GM12878 (cell line): Measurements from ENCODE around the gene ZSWIM5. TPM values are rescaled to one million over a fixed set of nuclear protein-coding genes. Genes with fewer than 3 reads are reported as not detected.

Experiments
- ATF3 ChIP-seq: IDR thresholded peaks from 2 replicates; pipeline ENCODE4 v1.6.1; 2011; ENCODE audit warnings: low read depth, mild to moderate bottlenecking, low read length, moderate library complexity, borderline replicate concordance; ENCODE audit errors: extremely low read depth
- BACH1 ChIP-seq: fragments of 450-650 bp; IDR thresholded peaks from 2 replicates; pipeline ENCODE4 v1.6.1; 2017; ENCODE audit warnings: mild to moderate bottlenecking, borderline replicate concordance
- BHLHE40 ChIP-seq, 2 experiments: fragments of 450-650 bp in 1 of 2; IDR thresholded peaks; 2 replicates each; pipeline ENCODE4 v1.6.1; 2011 to 2017; ENCODE audit warnings: low read depth in 2 of 2, borderline replicate concordance in 1 of 2, improper control_type of control experiment in 1 of 2, low read length in 1 of 2, mild to moderate bottlenecking in 1 of 2
- CBX3 ChIP-seq: fragments of 200-600 bp; sonication (generic); IDR thresholded peaks from 2 replicates; pipeline ENCODE4 v1.6.1; 2016; ENCODE audit warnings: low read depth, borderline replicate concordance
- DPF2 ChIP-seq: fragments of 450-650 bp; IDR thresholded peaks from 2 replicates; pipeline ENCODE4 v1.6.1; 2017; ENCODE audit warnings: mild to moderate bottlenecking
- E4F1 ChIP-seq: fragments of 450-650 bp; IDR thresholded peaks from 2 replicates; pipeline ENCODE4 v1.6.1; 2018; ENCODE audit warnings: borderline replicate concordance, mild to moderate bottlenecking; ENCODE audit not compliant: partially characterized antibody
- EP300 ChIP-seq, 2 experiments: fragments of 150-350 bp in 1 of 2; IDR thresholded peaks; 2 replicates each; pipeline ENCODE4 v1.6.1; 2011 to 2012; ENCODE audit warnings: low read depth in 2 of 2, low read length in 2 of 2, borderline replicate concordance in 1 of 2, improper control_type of control experiment in 1 of 2, inconsistent platforms in 1 of 2; ENCODE audit not compliant: control insufficient read depth in 1 of 2
- ETV6 ChIP-seq, 2 experiments: fragments of 450-650 bp in 1 of 2; IDR thresholded peaks in 1 of 2; conservative IDR thresholded peaks in 1 of 2; 2 replicates each; pipeline ENCODE4 v1.6.1; 2014; ENCODE audit warnings: antibody characterized with exemption in 1 of 2, borderline replicate concordance in 1 of 2, low read depth in 1 of 2, mild to moderate bottlenecking in 1 of 2, moderate library complexity in 1 of 2
- FOS ChIP-seq: IDR thresholded peaks from 3 replicates; pipeline ENCODE4 v1.6.1; 2011; ENCODE audit warnings: borderline replicate concordance; ENCODE audit not compliant: insufficient read length; ENCODE audit errors: extremely low read depth
- GATAD2B ChIP-seq: fragments of 450-650 bp; conservative IDR thresholded peaks from 2 replicates; pipeline ENCODE4 v1.6.1; 2017; ENCODE audit warnings: low read depth, mild to moderate bottlenecking, moderate library complexity
- IKZF1 ChIP-seq: fragments of 450-650 bp; conservative IDR thresholded peaks from 2 replicates; pipeline ENCODE4 v1.6.1; 2017; ENCODE audit warnings: antibody characterized with exemption, mild to moderate bottlenecking
- IRF4 ChIP-seq: IDR thresholded peaks from 2 replicates; pipeline ENCODE4 v1.6.1; 2011; ENCODE audit warnings: low read depth, low read length
- JUND ChIP-seq: IDR thresholded peaks from 2 replicates; pipeline ENCODE4 v1.6.1; 2012; ENCODE audit warnings: low read depth, mild to moderate bottlenecking, low read length, improper control_type of control experiment, moderate library complexity
- KAT2A ChIP-seq: conservative IDR thresholded peaks from 2 replicates; pipeline ENCODE4 v1.6.1; 2011; ENCODE audit warnings: low read depth, low read length; ENCODE audit not compliant: control insufficient read depth
- KLF5 ChIP-seq: fragments of 450-650 bp; IDR thresholded peaks from 2 replicates; pipeline ENCODE4 v1.6.1; 2014; ENCODE audit warnings: mild to moderate bottlenecking; ENCODE audit not compliant: partially characterized antibody
- LARP7 ChIP-seq: fragments of 450-650 bp; IDR thresholded peaks from 2 replicates; pipeline ENCODE4 v1.6.1; 2017; ENCODE audit warnings: mild to moderate bottlenecking
- MTA3 ChIP-seq: IDR thresholded peaks from 2 replicates; pipeline ENCODE4 v1.6.1; 2012; ENCODE audit warnings: low read length, inconsistent platforms, borderline replicate concordance
- MYC ChIP-seq: IDR thresholded peaks from 2 replicates; pipeline ENCODE4 v1.6.1; 2011; ENCODE audit warnings: mild to moderate bottlenecking, low read length, moderate library complexity, inconsistent platforms; ENCODE audit not compliant: insufficient read depth, insufficient replicate concordance, insufficient read length, severe bottlenecking
- NBN ChIP-seq: fragments of 450-650 bp; IDR thresholded peaks from 2 replicates; pipeline ENCODE4 v1.6.1; 2016
- POLR2A ChIP-seq: IDR thresholded peaks from 2 replicates; pipeline ENCODE4 v1.6.1; 2011; ENCODE audit warnings: low read depth, mild to moderate bottlenecking, low read length
- POLR2AphosphoS5 ChIP-seq: IDR thresholded peaks from 2 replicates; pipeline ENCODE4 v1.6.1; 2011; ENCODE audit warnings: mild to moderate bottlenecking, low read length, inconsistent platforms
- RB1 ChIP-seq: fragments of 450-650 bp; formaldehyde crosslinking; IDR thresholded peaks from 2 replicates; pipeline ENCODE4 v1.6.1; 2017; ENCODE audit warnings: mild to moderate bottlenecking, borderline replicate concordance
- SIN3A ChIP-seq: IDR thresholded peaks from 2 replicates; pipeline ENCODE4 v1.6.1; 2012; ENCODE audit warnings: low read depth, low read length, improper control_type of control experiment
- SMARCA5 ChIP-seq: fragments of 450-650 bp; IDR thresholded peaks from 2 replicates; pipeline ENCODE4 v1.6.1; 2017; ENCODE audit warnings: mild to moderate bottlenecking
- USF2 ChIP-seq: IDR thresholded peaks from 2 replicates; pipeline ENCODE4 v1.6.1; 2011; ENCODE audit warnings: low read depth, low read length, improper control_type of control experiment, borderline replicate concordance
- WRNIP1 ChIP-seq: IDR thresholded peaks from 2 replicates; pipeline ENCODE4 v1.6.1; 2011; ENCODE audit warnings: low read depth, low read length, improper control_type of control experiment, borderline replicate concordance
- ZNF622 ChIP-seq: fragments of 450-650 bp; IDR thresholded peaks from 2 replicates; pipeline ENCODE4 v1.6.1; 2017; ENCODE audit warnings: mild to moderate bottlenecking, inconsistent platforms
- polyA plus RNA-seq, 11 experiments: library from polyadenylated mRNA; depleted of rRNA in 4 of 11; unstranded in 6 of 11; stranded (reverse) in 5 of 11; fragments of >200 nt; fragmentation: Nextera tagmentation in 4 of 11; fragmentation: Illumina TruSeq in 1 of 11; extraction: Ambion mirVana in 4 of 11; extraction: Trizol in 1 of 11; gene quantifications; 1 replicate in 1 of 11; 2 replicates in 10 of 11; pipeline versions ENCODE4 v1.2.1 to v1.2.3, GENCODE V29; 2011 to 2016; ENCODE audit warnings: inconsistent platforms in 2 of 11, missing spikeins in 2 of 11, low read depth in 1 of 11
- total RNA-seq, 4 experiments: library from RNA; depleted of rRNA in 3 of 4; stranded (reverse); fragments of >200 nt in 3 of 4; fragmentation: Illumina TruSeq in 1 of 4; extraction: Trizol in 1 of 4; gene quantifications; 2 replicates each; pipeline versions ENCODE4 v1.2.1 to v1.2.3, GENCODE V29; 2013 to 2021

Gene ZSWIM5
- total and polyA plus RNA-seq, 10 of the 15 experiments (the other 5 are each of a cell fraction or from before 2014, with no cell fraction given), result 0.07 to 0.97 (median 0.34) TPM; not detected in 1

GRCh38 chr1:45205910-45206721 is at the start of gene ZSWIM5 (continued):
- TF ChIP-seq EP300 (IDR thresholded peaks at IDR 0.05; ENCODE audit: borderline replicate concordance in 1 of 2, control insufficient read depth in 1 of 2, low read depth in 2 of 2, low read length in 2 of 2) (no peak), DPF2 (0 out of 2 replicates have a peak, but pooled peaks have one; percentile 24), E4F1 (no peak), USF2 (no peak), MYC (no peak), IKZF1 (peak; percentile 37), SMARCA5 (no peak), IRF4 (no peak), WRNIP1 (no peak), POLR2A (peak; percentile 55; the same call in 1 of the 2 replicates), BHLHE40 (IDR thresholded peaks at IDR 0.05; ENCODE audit: borderline replicate concordance in 1 of 2, low read depth in 2 of 2, low read length in 1 of 2) (0 out of 4 replicates have a peak, but pooled peaks of 1 of the 2 experiments have one; percentile 17), BACH1 (peak; percentile 93; the same call in 1 of the 2 replicates), LARP7 (peak; percentile 64; the same call in 1 of the 2 replicates), CBX3 (no peak), ATF3 (no peak), KLF5 (no peak), JUND (no peak), FOS (no peak), GATAD2B (peak; percentile 81), NBN (no peak), SIN3A (no peak), RB1 (peak; percentile 81; the same call in 1 of the 2 replicates), ZNF622 (no peak), KAT2A (no peak), ETV6 (conservative IDR thresholded peaks at IDR 0.05 in 1 of 2, IDR thresholded peaks at IDR 0.05 in 1 of 2; ENCODE audit: borderline replicate concordance in 1 of 2, low read depth in 1 of 2) (no peak), MTA3 (no peak), POLR2AphosphoS5 (no peak)
